T1000 (cell line): Measurements from ENCODE around the gene STARD13.

Experiments
- DNase-seq: peaks from one replicate; lab custom pipeline; 2025; ENCODE audit warnings: mixed read lengths; lab: John Stamatoyannopoulos, UW

The STARD13 gene

DNA sequence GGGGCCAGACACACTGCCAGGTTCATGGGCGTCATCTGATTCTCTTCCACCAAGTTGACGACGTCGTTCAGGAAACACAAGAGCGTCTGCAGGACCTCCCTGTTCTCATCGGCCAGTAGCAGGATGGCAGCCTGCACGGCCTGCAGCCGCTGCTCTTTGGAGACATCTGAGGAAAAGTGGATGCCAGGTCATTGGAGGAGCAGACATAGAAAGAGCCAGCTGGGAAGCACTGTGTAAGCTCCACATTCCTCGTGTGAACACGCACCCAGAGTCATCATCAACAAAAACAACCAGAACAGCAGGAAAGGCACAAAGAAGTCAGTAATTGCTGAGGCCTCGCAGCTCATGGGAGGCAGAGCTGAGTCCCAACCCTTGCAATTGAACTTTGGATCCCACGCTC is 172.8 kb downstream of the STARD13 start:
- DNase-seq, result no peak

GRCh38 chr13:33111414-33112110 is 174.0 kb downstream of the STARD13 start:
- no peak for DNase-seq

DNA sequence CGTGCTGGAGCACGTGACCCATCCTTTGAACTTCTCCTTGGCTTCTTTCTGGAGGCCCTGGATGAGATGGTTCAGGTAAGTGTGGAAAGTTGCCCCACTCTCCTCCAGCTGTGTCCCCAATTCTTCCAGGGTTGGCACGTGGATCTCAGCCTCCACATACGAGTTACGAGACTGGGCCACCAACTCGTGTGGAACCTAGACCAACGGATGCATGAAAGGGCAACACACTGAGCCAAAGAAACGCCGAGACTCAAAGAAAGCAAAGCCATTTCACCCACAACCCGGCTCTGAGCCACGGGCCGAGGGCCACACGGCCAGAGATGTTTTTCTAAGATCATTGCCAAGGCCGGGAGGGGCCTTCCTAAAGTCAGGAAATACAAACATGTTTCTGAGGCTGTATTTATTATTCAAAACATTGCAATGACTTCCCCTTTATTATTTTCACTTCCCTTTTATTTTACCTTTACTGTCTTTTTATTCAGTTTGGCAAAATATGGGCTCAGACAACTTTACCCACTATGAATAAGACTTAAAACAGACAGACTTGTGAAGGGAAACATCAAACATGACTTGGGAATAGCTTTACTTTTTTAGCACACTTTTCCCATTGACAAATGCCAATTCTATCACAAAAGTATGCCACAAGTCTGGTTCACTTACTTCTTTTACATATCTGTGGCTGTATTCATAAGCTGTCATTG is 174.7 kb downstream of the STARD13 start:
- DNase-seq, result no peak

DNA sequence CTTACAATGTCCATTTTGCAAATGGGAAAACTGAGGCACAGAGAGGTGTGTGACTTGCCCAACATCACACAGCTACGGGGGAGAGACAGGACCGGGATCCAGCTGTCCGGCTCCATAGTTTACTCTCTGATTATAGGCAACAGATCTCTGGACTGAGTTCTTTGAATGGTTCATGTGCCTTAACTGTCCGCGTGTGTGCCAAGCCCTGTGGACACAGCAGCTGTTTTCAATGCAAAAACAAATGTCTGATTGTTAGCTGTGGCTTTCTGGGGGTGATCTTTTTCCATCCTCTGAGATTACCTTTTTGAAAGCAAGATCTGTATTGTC is 175.2 kb downstream of the STARD13 start:
- DNase-seq, result no peak

GRCh38 chr13:33109801-33110200 is 175.8 kb downstream of the STARD13 start:
- no peak for DNase-seq

DNA sequence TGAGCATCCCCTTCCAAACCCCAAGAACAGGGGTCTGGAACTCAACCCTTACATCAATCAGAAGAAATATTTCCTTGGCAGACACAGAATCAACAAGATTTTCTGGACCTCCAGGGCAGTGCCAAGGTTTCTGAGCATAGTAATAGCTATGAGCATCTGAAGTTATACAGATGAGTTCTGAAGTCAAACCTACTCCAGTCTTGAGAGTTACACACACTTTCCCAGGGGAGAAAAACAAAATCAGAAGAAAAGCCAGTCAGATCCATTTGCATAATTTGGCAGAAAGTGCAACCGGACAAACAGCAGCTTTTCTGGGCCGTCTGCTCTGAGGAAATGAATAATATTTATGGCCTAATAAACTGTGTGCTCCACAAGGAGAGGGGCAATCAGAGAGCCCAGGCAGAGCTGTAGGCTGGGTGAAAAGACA is 176.3 kb downstream of the STARD13 start:
- no peak for DNase-seq

GRCh38 chr13:33108620-33109019 is 176.9 kb downstream of the STARD13 start:
- DNase-seq, result no peak

DNA sequence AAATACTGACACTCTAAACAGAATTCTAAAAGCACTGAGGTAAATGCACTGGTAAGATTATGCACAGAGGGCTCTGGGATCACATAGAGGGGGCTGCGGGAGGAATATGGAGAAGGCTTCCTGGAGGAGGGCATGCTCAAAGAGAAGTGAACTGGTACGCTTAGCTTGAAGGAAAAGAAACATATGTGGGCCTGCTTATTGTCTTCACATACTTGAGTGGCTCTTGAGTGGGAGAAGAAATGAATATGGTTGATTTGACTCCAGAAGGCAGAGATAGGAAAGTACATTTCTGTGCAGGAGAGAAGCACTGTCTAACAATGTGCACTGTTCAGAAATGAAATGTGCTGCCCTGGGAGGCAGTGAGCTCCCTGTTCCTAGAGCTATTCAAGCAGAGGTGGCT is 178.2 kb downstream of the STARD13 start:
- no peak for DNase-seq

DNA sequence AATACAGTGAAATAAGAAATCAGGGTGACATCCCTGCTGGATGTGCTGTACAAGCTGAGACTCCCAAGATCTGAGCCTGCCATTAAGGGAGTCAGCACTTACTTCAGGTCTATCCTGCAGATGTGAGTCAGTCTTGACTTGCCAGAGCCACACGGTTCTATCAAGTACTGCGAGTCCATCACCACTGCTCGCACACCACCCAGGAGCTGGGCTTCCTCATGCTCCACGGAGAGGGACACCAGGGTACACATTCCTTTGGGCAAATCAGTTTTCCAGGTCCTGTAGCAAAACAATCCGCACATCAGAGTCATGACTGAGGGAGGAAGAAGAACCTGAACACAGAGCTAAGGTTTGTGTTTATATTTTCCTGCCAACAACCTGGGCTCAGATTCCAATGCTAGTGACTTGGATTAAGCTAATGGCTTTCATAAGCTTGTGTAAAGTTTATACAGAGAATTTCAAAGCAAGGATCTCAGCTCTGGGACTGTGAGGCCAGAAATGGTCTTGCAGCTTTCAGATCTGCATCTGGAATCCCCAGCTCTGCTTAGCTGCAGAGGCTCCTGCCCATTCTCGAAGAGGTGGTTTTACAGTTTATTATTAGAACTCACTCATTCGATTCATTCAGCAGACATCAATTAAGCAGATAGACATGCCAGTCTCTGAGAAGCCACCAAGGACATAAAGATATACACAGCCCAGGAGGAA is 178.7 kb downstream of the STARD13 start:
- DNase-seq, result no peak

- DNase-seq, result no peak
Observed at GRCh38 chr13:33105387-33106005, 180.1 kb downstream of the STARD13 start.

- DNase-seq, result no peak
Observed at GRCh38 chr13:33103457-33103856, 182.1 kb downstream of the STARD13 start.

GRCh38 chr13:33101835-33102234 is 183.7 kb downstream of the STARD13 start:
- DNase-seq, result no peak

GRCh38 chr13:33100886-33101285 is 184.7 kb downstream of the STARD13 start:
- DNase-seq, result no peak

DNA sequence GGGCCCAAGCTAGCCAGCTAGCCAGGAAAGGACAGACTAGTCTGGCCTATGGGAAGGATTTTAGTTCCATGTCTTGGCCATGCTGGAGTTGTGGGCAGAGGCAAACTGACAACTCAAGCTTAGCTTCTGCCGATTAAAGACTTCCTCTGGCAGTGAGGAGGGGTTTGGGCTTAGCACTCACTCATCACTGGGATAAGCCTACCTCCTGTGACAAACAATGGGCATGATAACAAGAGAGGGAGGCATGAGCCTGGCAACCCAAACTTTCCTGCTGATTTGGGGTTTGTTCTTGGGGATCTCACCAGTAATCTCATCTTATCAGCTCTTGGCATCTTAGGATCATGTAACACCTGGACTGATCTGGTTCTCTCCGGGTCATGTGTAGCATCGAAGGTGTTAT is 185.7 kb downstream of the STARD13 start:
- no peak for DNase-seq

DNA sequence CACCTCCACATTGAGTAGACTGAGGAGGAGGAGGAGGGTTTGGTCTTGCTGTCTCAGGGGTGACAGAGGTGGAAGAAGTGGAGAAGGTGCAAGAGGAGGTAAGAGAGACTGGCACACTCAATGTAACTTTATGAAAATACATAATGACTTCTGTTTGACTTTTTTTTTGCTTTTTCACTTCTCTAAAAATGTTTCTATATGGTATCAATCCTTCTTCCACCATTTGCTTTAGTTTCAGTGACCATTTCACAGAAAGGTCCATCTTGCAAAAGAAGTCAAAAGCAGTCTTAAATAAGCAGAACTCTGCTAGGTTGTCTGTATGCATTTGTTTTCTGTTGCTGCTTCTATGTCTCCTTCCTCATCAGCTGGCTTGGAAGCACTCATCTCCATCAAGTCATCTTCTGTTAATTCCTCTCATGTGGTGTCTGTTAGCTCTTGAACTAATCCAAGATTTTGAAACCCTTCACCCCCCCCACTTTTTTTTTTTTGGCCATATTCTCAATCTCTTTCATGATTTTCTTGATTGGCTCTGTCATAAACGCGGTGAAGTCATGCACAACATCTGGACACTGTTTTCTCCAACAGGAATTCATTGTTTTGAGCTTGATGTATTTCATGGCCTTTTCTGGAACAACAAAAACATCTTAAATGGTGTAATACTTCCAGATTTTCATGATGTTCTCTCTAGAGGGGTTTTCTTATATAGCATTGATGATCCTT is 188.5 kb downstream of the STARD13 start:
- no peak for DNase-seq

GRCh38 chr13:33092073-33092987 is 193.2 kb downstream of the STARD13 start:
- no peak for DNase-seq

DNA sequence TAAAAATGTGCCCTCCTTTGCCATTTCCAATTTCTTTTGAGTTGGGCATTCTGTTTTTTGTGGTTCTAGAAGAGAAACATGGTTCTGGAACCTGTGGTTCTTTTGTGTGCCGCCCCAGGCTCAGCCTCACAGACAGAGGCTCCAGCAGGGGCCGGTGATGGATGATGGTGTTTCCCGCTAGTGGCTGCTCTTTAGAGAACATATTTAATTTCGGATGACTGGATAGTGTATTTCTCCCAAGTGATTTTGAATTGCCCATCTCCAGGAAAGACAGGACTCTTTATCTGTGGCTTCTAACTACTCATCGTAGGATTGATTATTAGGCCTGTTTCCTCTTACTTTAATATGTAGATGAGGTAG is 194.2 kb downstream of the STARD13 start:
- DNase-seq, result no peak

DNA sequence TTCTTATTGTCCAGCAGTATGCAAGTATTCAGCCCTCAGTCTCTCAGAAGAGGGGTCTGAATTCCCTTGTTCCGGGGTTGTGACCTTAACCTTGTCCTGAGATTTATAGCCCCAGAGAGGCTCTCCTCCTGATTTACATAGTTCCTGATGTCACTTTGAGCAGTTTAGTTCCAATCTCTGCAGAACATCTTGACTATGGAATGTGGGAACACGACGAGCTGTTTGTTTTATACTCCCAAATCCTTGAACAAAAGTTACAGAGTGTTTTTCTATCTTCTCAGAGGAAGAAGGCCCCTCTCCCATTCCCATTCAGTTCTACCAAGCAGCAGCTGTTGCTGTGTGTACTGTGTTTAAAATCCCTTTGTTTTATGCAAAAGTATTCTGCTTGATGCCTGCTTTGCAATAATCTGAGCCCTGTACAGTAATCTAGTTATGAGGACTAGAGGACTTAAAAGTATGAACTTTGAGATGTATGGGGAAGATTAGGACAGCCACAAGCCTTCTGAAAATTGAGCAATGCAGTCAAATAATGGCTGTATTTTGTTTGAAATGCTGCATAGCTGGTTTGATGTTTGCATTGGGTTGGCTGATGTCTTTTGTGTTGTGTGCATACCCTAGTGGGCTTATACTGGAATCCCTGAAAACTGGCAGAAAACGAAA is 194.7 kb downstream of the STARD13 start:
- DNase-seq, result no peak

DNA sequence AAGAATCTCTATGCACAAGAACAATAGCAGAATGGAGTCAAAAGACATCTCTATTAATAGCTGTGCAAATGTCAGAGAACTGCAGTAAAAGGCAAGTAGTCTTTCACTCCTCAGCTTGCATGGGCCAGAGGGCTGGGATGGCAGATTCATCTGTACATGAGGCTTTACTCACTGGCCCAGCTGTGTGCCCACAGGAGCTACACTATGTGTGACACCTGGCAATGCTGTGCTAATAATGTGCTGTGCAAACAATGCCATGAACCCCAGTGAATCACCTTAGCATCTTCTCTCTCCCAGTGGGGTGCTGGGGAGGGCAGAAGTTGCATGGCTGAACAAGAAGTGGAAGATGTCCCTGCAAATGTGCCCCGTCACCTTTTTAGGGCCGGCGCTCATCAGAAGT is 196.2 kb downstream of the STARD13 start:
- no peak for DNase-seq

DNA sequence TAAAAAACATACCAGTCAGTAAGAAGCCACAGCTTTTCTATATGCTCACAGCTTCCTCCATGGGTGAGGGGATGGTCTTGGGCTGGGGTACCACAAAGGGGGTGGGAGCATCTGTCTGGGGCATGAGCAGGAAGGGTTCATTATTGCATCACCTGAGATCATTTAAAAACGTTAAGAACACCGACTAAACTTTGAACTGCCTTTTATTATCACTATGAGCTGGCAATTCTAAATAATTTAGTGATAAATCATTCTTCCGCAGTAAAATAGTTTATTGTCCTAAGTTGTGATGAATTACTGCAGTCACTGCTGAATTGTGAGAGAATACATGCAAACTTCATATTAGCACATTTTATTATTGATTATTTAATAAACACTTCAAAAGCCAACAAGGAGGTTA is 197.8 kb downstream of the STARD13 start:
- no peak for DNase-seq

GRCh38 chr13:33087091-33087490 is 198.5 kb downstream of the STARD13 start:
- no peak for DNase-seq
